GM21390 (cell line): ENCODE results near the gene GHITM.

Experiments used
- ATAC-seq: cut with Tn5 transposase; IDR thresholded peaks from one replicate; pipeline ENCODE4 v1.9.1; 2021; ENCODE audit not compliant: unreplicated experiment

Gene GHITM

GRCh38 chr10:84198206-84198915 is 59.1 kb downstream of the GHITM start:
- ATAC-seq = no peak

- ATAC-seq = no peak
Measured at GRCh38 chr10:84200537-84201243, 61.4 kb downstream of the GHITM start.

- ATAC-seq = no peak
Measured at GRCh38 chr10:84201244-84201606, 61.9 kb downstream of the GHITM start.

GRCh38 chr10:84201682-84202081 is 62.4 kb downstream of the GHITM start:
- no peak for ATAC-seq

GRCh38 chr10:84202349-84202748 is 63.0 kb downstream of the GHITM start:
- ATAC-seq = no peak
